OCI-LY7 (cell line): ENCODE data around the gene USP6NL. TPM values are rescaled to one million over a fixed set of nuclear protein-coding genes. Genes with fewer than 3 reads are reported as not detected.

Experiments
- BruUV-seq: library from RNA; stranded (reverse); fragments of 400-500 nt; replicated peaks from 2 replicates; lab custom pipeline; 2021; lab: Mats Ljungman, UMichigan
- CTCF ChIA-PET: fragments of 300-600 bp; sonication (Branson Sonifier 250); formaldehyde crosslinking; loops from one replicate; lab custom pipeline; 2022; ENCODE audit warnings: antibody characterized with exemption; ENCODE audit not compliant: unreplicated experiment; lab: Charles Lee
- POLR2A ChIA-PET: fragments of 300-600 bp; sonication (Branson Sonifier 250); formaldehyde crosslinking; loops from one replicate; lab custom pipeline; 2022; ENCODE audit warnings: antibody characterized with exemption; lab: Charles Lee
- DNase-seq: peaks from one replicate; pipeline ENCODE4 v3.0.0-alpha.2; 2015; ENCODE audit warnings: low spot score
- H2AFZ ChIP-seq: fragments of 200-600 bp; sonication (generic), shearing (Covaris generic); 2 replicates; pipeline ENCODE4 v1.6.1; 2014; ENCODE audit warnings: mild to moderate bottlenecking, antibody characterized with exemption, low read length, moderate library complexity
- H3K27ac ChIP-seq: fragments of 200-600 bp; sonication (generic); 2 replicates; pipeline ENCODE4 v1.5.1; 2014; ENCODE audit warnings: mixed run types, low read depth, mild to moderate bottlenecking, moderate library complexity, low read length, inconsistent platforms; ENCODE audit not compliant: poor library complexity, severe bottlenecking
- H3K36me3 ChIP-seq: fragments of 200-600 bp; sonication (generic); 2 replicates; pipeline ENCODE4 v1.6.1; 2014; ENCODE audit warnings: mild to moderate bottlenecking, antibody characterized with exemption, low read length, moderate library complexity, mixed read lengths; ENCODE audit not compliant: insufficient read depth
- H3K4me1 ChIP-seq: fragments of 200-600 bp; sonication (generic); 2 replicates; pipeline ENCODE4 v1.5.1; 2014; ENCODE audit warnings: mild to moderate bottlenecking, low read length; ENCODE audit not compliant: insufficient read depth, poor library complexity, severe bottlenecking
- H3K4me2 ChIP-seq: fragments of 200-600 bp; sonication (generic); 2 replicates; pipeline ENCODE4 v1.6.1; 2014; ENCODE audit warnings: mild to moderate bottlenecking, low read length
- H3K4me3 ChIP-seq: fragments of 200-600 bp; sonication (generic); 2 replicates; pipeline ENCODE4 v1.5.1; 2014; ENCODE audit warnings: mild to moderate bottlenecking, low read depth, low read length; ENCODE audit not compliant: poor library complexity, severe bottlenecking
- H3K79me2 ChIP-seq: fragments of 200-600 bp; sonication (generic); 2 replicates; pipeline ENCODE4 v1.6.1; 2016; ENCODE audit warnings: low read depth, mild to moderate bottlenecking, low read length, moderate library complexity, mixed read lengths; ENCODE audit not compliant: insufficient read depth
- H3K9me2 ChIP-seq: fragments of 200-600 bp; sonication (generic); 2 replicates; pipeline ENCODE4 v1.6.1; 2016; ENCODE audit warnings: mild to moderate bottlenecking, low read length, mixed read lengths; ENCODE audit not compliant: insufficient read depth
- H3K9me3 ChIP-seq: fragments of 200-600 bp; sonication (generic); 2 replicates; pipeline ENCODE4 v1.6.1; 2014; ENCODE audit warnings: mild to moderate bottlenecking, mixed run types, low read length, mixed read lengths
- H4K20me1 ChIP-seq: fragments of 200-600 bp; sonication (generic); 2 replicates; pipeline ENCODE4 v1.6.1; 2014; ENCODE audit warnings: mild to moderate bottlenecking, antibody characterized with exemption, low read length, moderate library complexity, mixed read lengths; ENCODE audit not compliant: insufficient read depth
- EZH2phosphoT487 ChIP-seq: fragments of 200-600 bp; sonication (generic); IDR thresholded peaks from 2 replicates; pipeline ENCODE4 v1.6.1; 2018; ENCODE audit warnings: low read depth, borderline replicate concordance, mild to moderate bottlenecking, mixed run types, antibody characterized with exemption, low read length, moderate library complexity, mixed read lengths
- intact Hi-C: fragments of 100-400 bp; cut with micrococcal nuclease; formaldehyde crosslinking; loops from one replicate; pipeline ENCODE4 v1.10.0; 2022; ENCODE audit not compliant: unreplicated experiment
- total RNA-seq, 2 experiments: library from RNA; depleted of rRNA in 1 of 2; stranded (reverse); fragments of >200 nt in 1 of 2; shearing (Covaris generic) in 1 of 2; gene quantifications; 2 replicates each; pipeline ENCODE4 v1.2.3, GENCODE V29; 2014 to 2022
- TF ChIP-seq, protein P1 (sequence below): fragments of 200-600 bp; sonication (generic); conservative IDR thresholded peaks from 2 replicates; pipeline ENCODE4 v1.5.1; 2014; ENCODE audit warnings: mild to moderate bottlenecking, antibody characterized with exemption, low read length, moderate library complexity, mixed read lengths

USP6NL gene
- total RNA-seq, 2 experiments from 2014 or later: 41.7 to 59.7 TPM

DNA sequence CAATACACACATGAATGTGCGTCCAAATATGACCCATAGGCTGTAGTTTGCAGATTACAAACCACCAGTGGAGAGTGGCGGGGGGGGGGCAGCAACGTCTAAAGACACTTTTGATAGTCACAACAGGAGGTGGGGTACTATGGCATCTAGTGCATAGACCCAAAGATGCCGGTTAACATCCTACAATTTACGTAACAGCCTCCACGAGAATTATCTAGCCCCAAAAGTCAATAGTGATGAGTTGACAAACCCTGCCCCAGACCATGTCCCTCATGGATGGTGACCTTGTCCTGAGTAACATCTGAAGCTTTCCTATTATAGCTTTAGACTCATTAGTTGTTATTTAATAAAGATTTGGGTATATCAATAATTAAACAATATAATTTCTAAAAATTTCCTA lies 31.6 kb downstream of the USP6NL start:
- H3K27ac ChIP-seq: no peak overlapping the region
- no peak for DNase-seq
- CTCF ChIA-PET: interaction anchor here (0.5 kb wide), 1 partner anchor 247 kb away, joined by 3 read pairs; no protein-coding TSS in a partner anchor
- H3K79me2 ChIP-seq: peaks cover 100% of the 10 kb centered on the region
- POLR2A ChIA-PET: interaction anchor here (0.5 to 3.4 kb wide), 4 partner anchors 9 to 172 kb away, joined by 3 to 16 read pairs (median 9); no protein-coding TSS in a partner anchor
- no peak for TF ChIP-seq EZH2phosphoT487
- TF ChIP-seq, protein P1, sequence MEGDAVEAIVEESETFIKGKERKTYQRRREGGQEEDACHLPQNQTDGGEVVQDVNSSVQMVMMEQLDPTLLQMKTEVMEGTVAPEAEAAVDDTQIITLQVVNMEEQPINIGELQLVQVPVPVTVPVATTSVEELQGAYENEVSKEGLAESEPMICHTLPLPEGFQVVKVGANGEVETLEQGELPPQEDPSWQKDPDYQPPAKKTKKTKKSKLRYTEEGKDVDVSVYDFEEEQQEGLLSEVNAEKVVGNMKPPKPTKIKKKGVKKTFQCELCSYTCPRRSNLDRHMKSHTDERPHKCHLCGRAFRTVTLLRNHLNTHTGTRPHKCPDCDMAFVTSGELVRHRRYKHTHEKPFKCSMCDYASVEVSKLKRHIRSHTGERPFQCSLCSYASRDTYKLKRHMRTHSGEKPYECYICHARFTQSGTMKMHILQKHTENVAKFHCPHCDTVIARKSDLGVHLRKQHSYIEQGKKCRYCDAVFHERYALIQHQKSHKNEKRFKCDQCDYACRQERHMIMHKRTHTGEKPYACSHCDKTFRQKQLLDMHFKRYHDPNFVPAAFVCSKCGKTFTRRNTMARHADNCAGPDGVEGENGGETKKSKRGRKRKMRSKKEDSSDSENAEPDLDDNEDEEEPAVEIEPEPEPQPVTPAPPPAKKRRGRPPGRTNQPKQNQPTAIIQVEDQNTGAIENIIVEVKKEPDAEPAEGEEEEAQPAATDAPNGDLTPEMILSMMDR: no peak
- peaks cover 75% of the 10 kb centered on the region for H3K36me3 ChIP-seq
- H3K4me1 ChIP-seq: peaks cover 30% of the 10 kb centered on the region
- H3K9me3 ChIP-seq: peaks cover 9% of the 10 kb centered on the region
- H3K9me2 ChIP-seq: no peaks in the 10 kb centered on the region
- H3K4me3 ChIP-seq: no peak overlapping the region
- H2AFZ ChIP-seq: no peak overlapping the region
- peaks cover 24% of the 10 kb centered on the region; the same call in 1 of the 2 replicates for H4K20me1 ChIP-seq
- intact Hi-C loops: no loop called here
- BruUV-seq: no TSS peak
- H3K4me2 ChIP-seq: no peak overlapping the region

DNA sequence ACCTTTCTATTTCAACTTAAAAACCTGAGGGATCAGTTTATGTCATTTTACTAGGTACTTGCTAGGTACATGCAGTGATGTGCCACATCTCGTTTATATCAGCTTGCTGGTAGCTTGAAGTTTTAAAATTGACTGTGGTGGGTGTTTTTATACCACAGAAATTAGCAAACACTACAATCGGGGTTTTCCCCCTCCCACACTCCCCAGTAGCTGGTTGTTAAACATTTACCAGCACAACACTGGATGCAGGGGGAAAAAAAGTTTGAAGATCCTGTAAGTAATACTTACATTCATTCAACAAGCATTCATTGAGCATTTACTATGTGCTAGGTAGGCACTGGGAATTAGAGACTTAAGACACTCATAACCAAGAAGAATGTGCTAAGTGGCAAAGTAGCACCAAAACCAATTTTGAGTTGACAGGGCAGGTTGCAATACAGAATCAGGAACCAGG lies 32.6 kb downstream of the USP6NL start:
- BruUV-seq: no TSS peak
- Histone ChIP-seq H3K4me2 (peak overlapping the region; percentile 35; the same call in 1 of the 2 replicates), H4K20me1 (peaks cover 30% of the 10 kb centered on the region; the same call in 1 of the 2 replicates), H3K4me1 (peaks cover 40% of the 10 kb centered on the region), H3K79me2 (peaks cover 100% of the 10 kb centered on the region), H3K9me3 (0 out of 2 replicates have a peak, but pooled peaks cover under 1% of the 10 kb centered on the region), H3K9me2 (no peaks in the 10 kb centered on the region), H3K36me3 (peaks cover 64% of the 10 kb centered on the region), H3K4me3 (no peak overlapping the region), H3K27ac (no peak overlapping the region), H2AFZ (no peak overlapping the region)
- ChIA-PET CTCF (no interaction called here), POLR2A (interaction anchor here (0.7 to 3.4 kb wide), 8 partner anchors 9 to 31 kb away, joined by 3 to 16 read pairs (median 6); no protein-coding TSS in a partner anchor)
- TF ChIP-seq, protein P1: no peak
- TF ChIP-seq EZH2phosphoT487: no peak
- DNase-seq: no peak
- intact Hi-C loops: no loop called here
